H1 (cell line): ENCODE data around the gene KHDRBS1. TPM values are rescaled to one million over a fixed set of nuclear protein-coding genes. Genes with fewer than 3 reads are reported as not detected.

Experiments
- CTCF ChIA-PET: fragments of 300-600 bp; sonication (Branson Sonifier 250); formaldehyde crosslinking; loops from one replicate; lab custom pipeline; 2021; ENCODE audit not compliant: partially characterized antibody; lab: Charles Lee
- POLR2A ChIA-PET: fragments of 300-600 bp; sonication (Branson Sonifier 250); formaldehyde crosslinking; loops from one replicate; lab custom pipeline; 2021; ENCODE audit warnings: inconsistent platforms; ENCODE audit not compliant: partially characterized antibody; lab: Charles Lee
- DNase-seq, 2 experiments: peaks; one replicate each; pipeline versions ENCODE4 v3.0.0 to v3.0.0-alpha.2; 2010 to 2022; ENCODE audit warnings: low spot score in 2 of 2, low read depth in 1 of 2, mixed read lengths in 1 of 2
- FAIRE-seq: peaks from 2 replicates; lab custom pipeline; 2011; peaks lifted over from hg19 to GRCh38; lab: Jason Lieb, UNC
- H2AFZ ChIP-seq: 2 replicates; pipeline ENCODE4 v1.8.1; 2012; ENCODE audit warnings: low read length, inconsistent platforms
- H2AK5ac ChIP-seq: 2 replicates; pipeline ENCODE4 v1.6.1; 2013; ENCODE audit warnings: low read depth, low read length
- H2BK120ac ChIP-seq: replicated peaks from 2 replicates; pipeline ENCODE3; 2013; ENCODE audit warnings: low read depth, low read length, inconsistent platforms
- H2BK12ac ChIP-seq: 2 replicates; pipeline ENCODE4 v1.6.1; 2013; ENCODE audit warnings: low read depth, low read length
- H2BK15ac ChIP-seq: 2 replicates; pipeline ENCODE4 v1.6.1; 2013; ENCODE audit warnings: low read length
- H2BK20ac ChIP-seq: 2 replicates; pipeline ENCODE4 v1.6.1; 2013; ENCODE audit warnings: low read length
- H2BK5ac ChIP-seq: 2 replicates; pipeline ENCODE4 v1.6.1; 2013; ENCODE audit warnings: low read depth, low read length
- H3K14ac ChIP-seq: 2 replicates; pipeline ENCODE4 v1.6.1; 2013; ENCODE audit warnings: inconsistent platforms; ENCODE audit not compliant: insufficient read length
- H3K18ac ChIP-seq: 2 replicates; pipeline ENCODE4 v1.6.1; 2013; ENCODE audit warnings: low read length; ENCODE audit errors: extremely low read depth
- H3K23ac ChIP-seq: 2 replicates; pipeline ENCODE4 v1.6.1; 2013; ENCODE audit warnings: inconsistent platforms; ENCODE audit not compliant: insufficient read length
- H3K23me2 ChIP-seq: 2 replicates; pipeline ENCODE4 v1.6.1; 2013; ENCODE audit warnings: low read depth, low read length
- H3K27ac ChIP-seq: 2 replicates; pipeline ENCODE4 v1.6.1; 2011; ENCODE audit warnings: low read depth, low read length, inconsistent platforms
- H3K27me3 ChIP-seq, 4 experiments: replicated peaks in 1 of 4; 1 replicate in 1 of 4; 2 replicates in 3 of 4; pipeline versions ENCODE4 v1.6.1 to v1.8.1; 2011 to 2013; ENCODE audit warnings: low read length in 3 of 4, mild to moderate bottlenecking in 3 of 4, inconsistent platforms in 2 of 4, mixed read lengths in 2 of 4, moderate library complexity in 1 of 4; ENCODE audit not compliant: control insufficient read depth in 3 of 4, insufficient read depth in 3 of 4; ENCODE audit errors: extremely low read depth in 1 of 4
- H3K36me3 ChIP-seq, 4 experiments: 2 replicates each; pipeline versions ENCODE4 v1.6.1 to v1.8.1; 2011 to 2013; ENCODE audit warnings: mild to moderate bottlenecking in 4 of 4, low read length in 3 of 4, moderate library complexity in 2 of 4, control low read depth in 1 of 4, inconsistent platforms in 1 of 4; ENCODE audit not compliant: insufficient read depth in 4 of 4, control insufficient read depth in 2 of 4
- H3K4ac ChIP-seq: replicated peaks from 2 replicates; pipeline ENCODE3; 2013; ENCODE audit warnings: low read length, low read depth, mixed read lengths, inconsistent platforms; ENCODE audit not compliant: insufficient read length
- H3K4me1 ChIP-seq, 4 experiments: replicated peaks in 1 of 4; 1 replicate in 1 of 4; 2 replicates in 3 of 4; pipeline versions ENCODE4 v1.6.1 to v1.8.1; 2011 to 2013; ENCODE audit warnings: low read length in 3 of 4, inconsistent platforms in 2 of 4, mixed read lengths in 1 of 4; ENCODE audit not compliant: insufficient read depth in 4 of 4, control insufficient read depth in 3 of 4
- H3K4me2 ChIP-seq, 2 experiments: 2 replicates each; pipeline versions ENCODE4 v1.6.1 to v1.8.1; 2011 to 2013; ENCODE audit warnings: low read depth in 2 of 2, low read length in 2 of 2, control low read depth in 1 of 2, inconsistent platforms in 1 of 2, mild to moderate bottlenecking in 1 of 2; ENCODE audit not compliant: insufficient read depth in 1 of 2
- H3K4me3 ChIP-seq, 4 experiments: fragments of 200-600, 300-600 bp in 1 of 4; sonication (generic), shearing (Covaris generic), sonication (Bioruptor Twin) in 1 of 4; 2 replicates each; pipeline versions ENCODE4 v1.5.1 to v1.8.1; 2011 to 2016; ENCODE audit warnings: low read length in 4 of 4, low read depth in 3 of 4, control low read depth in 2 of 4, inconsistent platforms in 2 of 4, mild to moderate bottlenecking in 2 of 4, mixed read lengths in 1 of 4, moderate library complexity in 1 of 4; ENCODE audit not compliant: insufficient read depth in 2 of 4; ENCODE audit errors: extremely low read depth in 1 of 4
- H3K56ac ChIP-seq: replicated peaks from 2 replicates; pipeline ENCODE3; 2013; ENCODE audit warnings: low read depth, mild to moderate bottlenecking, mixed read lengths, low read length, inconsistent platforms; ENCODE audit not compliant: insufficient read length
- H3K79me1 ChIP-seq: 2 replicates; pipeline ENCODE4 v1.6.1; 2013; ENCODE audit warnings: low read depth, low read length, control low read depth
- H3K79me2 ChIP-seq, 2 experiments: 2 replicates each; pipeline versions ENCODE4 v1.6.1 to v1.8.1; 2012 to 2013; ENCODE audit warnings: low read length in 2 of 2, mild to moderate bottlenecking in 2 of 2, inconsistent platforms in 1 of 2; ENCODE audit not compliant: insufficient read depth in 2 of 2, control insufficient read depth in 1 of 2
- H3K9ac ChIP-seq, 4 experiments: replicated peaks in 1 of 4; 1 replicate in 1 of 4; 2 replicates in 3 of 4; pipeline versions ENCODE4 v1.6.1 to v1.8.1; 2011 to 2013; ENCODE audit warnings: low read depth in 3 of 4, low read length in 3 of 4, control low read depth in 2 of 4, mild to moderate bottlenecking in 2 of 4, moderate library complexity in 2 of 4, inconsistent platforms in 1 of 4; ENCODE audit errors: extremely low read depth in 1 of 4
- H3K9me3 ChIP-seq, 2 experiments: 2 replicates each; pipeline versions ENCODE4 v1.6.1 to v1.8.1; 2012 to 2013; ENCODE audit warnings: mild to moderate bottlenecking in 2 of 2, moderate library complexity in 2 of 2, control low read depth in 1 of 2, inconsistent platforms in 1 of 2, low read depth in 1 of 2, low read length in 1 of 2, mixed read lengths in 1 of 2; ENCODE audit not compliant: insufficient read depth in 2 of 2
- H4K20me1 ChIP-seq, 2 experiments: replicated peaks in 1 of 2; 2 replicates each; pipeline versions ENCODE3 to v1.8.1; 2011 to 2013; ENCODE audit warnings: inconsistent platforms in 2 of 2, low read length in 2 of 2, mild to moderate bottlenecking in 1 of 2; ENCODE audit not compliant: insufficient read depth in 2 of 2, control insufficient read depth in 1 of 2
- H4K5ac ChIP-seq: 2 replicates; pipeline ENCODE4 v1.6.1; 2013; ENCODE audit warnings: low read length, low read depth, mixed read lengths, inconsistent platforms; ENCODE audit not compliant: insufficient read length
- H4K8ac ChIP-seq: 2 replicates; pipeline ENCODE4 v1.8.0; 2013; ENCODE audit warnings: mild to moderate bottlenecking, moderate library complexity, low read length, inconsistent platforms; ENCODE audit not compliant: insufficient read depth; ENCODE audit errors: extremely low read depth
- H4K91ac ChIP-seq: replicated peaks from 2 replicates; pipeline ENCODE3; 2013; ENCODE audit warnings: low read length, mixed read lengths, inconsistent platforms; ENCODE audit not compliant: insufficient read length
- FOSL1 ChIP-seq: IDR thresholded peaks from 2 replicates; pipeline ENCODE4 v1.6.1; 2011; ENCODE audit warnings: mild to moderate bottlenecking, low read depth, low read length, moderate library complexity; ENCODE audit not compliant: insufficient read depth
- HDAC6 ChIP-seq: IDR thresholded peaks from one replicate; pipeline ENCODE4 v1.7.1; 2012; ENCODE audit warnings: low read depth, mild to moderate bottlenecking, inconsistent platforms, low read length, moderate library complexity
- NRF1 ChIP-seq: IDR thresholded peaks from 2 replicates; pipeline ENCODE4 v1.6.1; 2011; ENCODE audit warnings: mild to moderate bottlenecking, low read depth, low read length, improper control_type of control experiment
- PHF8 ChIP-seq: fragments of 200-600 bp; sonication (generic); conservative IDR thresholded peaks from 2 replicates; pipeline ENCODE4 v1.7.1; 2012; ENCODE audit warnings: low read depth, mild to moderate bottlenecking, inconsistent platforms, low read length, moderate library complexity
- POLR2AphosphoS5 ChIP-seq: IDR thresholded peaks from 2 replicates; pipeline ENCODE4 v1.6.1; 2011; ENCODE audit warnings: low read depth, low read length
- RBBP5 ChIP-seq: IDR thresholded peaks from 2 replicates; pipeline ENCODE4 v1.7.1; 2012; ENCODE audit warnings: low read depth, mild to moderate bottlenecking, inconsistent platforms, low read length, moderate library complexity, borderline replicate concordance
- RFX5 ChIP-seq: IDR thresholded peaks from 2 replicates; pipeline ENCODE4 v1.6.1; 2011; ENCODE audit warnings: low read depth, low read length, improper control_type of control experiment, borderline replicate concordance
- SIN3A ChIP-seq, 2 experiments: IDR thresholded peaks in 1 of 2; conservative IDR thresholded peaks in 1 of 2; 2 replicates each; pipeline ENCODE4 v1.6.1; 2011 to 2012; ENCODE audit warnings: low read length in 2 of 2, improper control_type of control experiment in 1 of 2, low read depth in 1 of 2, mild to moderate bottlenecking in 1 of 2
- SP4 ChIP-seq: IDR thresholded peaks from 2 replicates; pipeline ENCODE4 v1.6.1; 2012; ENCODE audit warnings: low read length, inconsistent platforms
- TEAD4 ChIP-seq: IDR thresholded peaks from 2 replicates; pipeline ENCODE4 v1.6.1; 2012; ENCODE audit warnings: low read depth, low read length, inconsistent platforms, mixed read lengths
- WGBS, 2 experiments: shearing (Covaris generic) in 1 of 2; methylation state at CpG; one replicate each; pipeline versions ENCODE4 v1.1.6 to v1.1.7; 2013 to 2015; ENCODE audit warnings: low lambda C conversion rate in 2 of 2, mixed read lengths in 2 of 2, inconsistent platforms in 1 of 2, low coverage in 1 of 2, missing lambda C conversion rate in 1 of 2; ENCODE audit not compliant: insufficient replicate concordance in 2 of 2, insufficient coverage in 1 of 2, insufficient read length in 1 of 2; ENCODE audit errors: extremely low coverage in 1 of 2, missing lambda C conversion rate in 1 of 2; 5-methylcytosine and 5-hydroxymethylcytosine counted together
- polyA plus RNA-seq, 7 experiments: library from polyadenylated mRNA; depleted of rRNA in 3 of 7; stranded (reverse) in 5 of 7; unstranded in 2 of 7; fragments of >200 nt in 5 of 7; fragments of 200-250 nt in 2 of 7; gene quantifications; 1 replicate in 5 of 7; 2 replicates in 1 of 7; 4 replicates in 1 of 7; pipeline versions ENCODE4 v1.2.1 to v1.2.3, GENCODE V29; 2011 to 2013; ENCODE audit warnings: missing spikeins in 2 of 7, mixed read lengths in 2 of 7
- total RNA-seq: library from RNA; stranded (reverse); fragmentation: NEBNext Ultra II Directional; extraction: Animal tissue kit (Norgen Biotek cat#: 25700); gene quantifications from 2 replicates; pipeline ENCODE4 v1.2.1, GENCODE V29; 2021
- TF ChIP-seq, protein P1 (sequence below), 3 experiments: IDR thresholded peaks; 1 replicate in 2 of 3; 2 replicates in 1 of 3; pipeline versions ENCODE4 v1.5.1 to v1.6.1; 2011; ENCODE audit warnings: low read length in 3 of 3, mild to moderate bottlenecking in 3 of 3, inconsistent platforms in 2 of 3, low read depth in 1 of 3, moderate library complexity in 1 of 3; ENCODE audit not compliant: insufficient read depth in 1 of 3; ENCODE audit errors: control extremely low read depth in 1 of 3

Gene KHDRBS1
- total and polyA plus RNA-seq, 2 of the 8 experiments (the other 6 are each of a cell fraction or from before 2014, with no cell fraction given), result 53.8 to 284 TPM

DNA sequence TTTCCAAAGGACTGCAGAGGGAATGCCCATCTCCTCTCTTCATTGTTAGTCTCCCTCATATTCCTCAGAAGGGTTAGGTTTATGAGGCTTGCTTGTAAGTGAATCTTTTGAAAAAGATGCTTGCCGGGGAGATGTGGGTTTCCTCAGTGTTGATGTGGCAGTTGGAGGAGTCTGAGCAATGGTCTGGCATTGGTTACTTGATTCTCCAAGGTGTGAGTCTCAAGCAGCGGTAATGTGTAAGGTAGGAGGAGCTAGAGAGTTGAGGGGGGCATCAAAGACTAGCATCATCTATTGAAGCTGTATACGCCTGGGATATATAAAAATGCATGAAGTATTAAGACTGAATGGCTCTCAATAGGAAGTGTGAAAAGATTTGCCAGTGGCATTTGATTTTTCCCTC is 21.5 kb downstream of the KHDRBS1 start:
- DNase-seq (no peak), FAIRE-seq (no peak)
- Histone ChIP-seq H2BK20ac (no peak overlapping the region), H3K36me3 (peaks cover 36 to 83% (median 55%) of the 10 kb centered on the region in 4 experiments), H2BK15ac (no peak overlapping the region), H2AFZ (no peak overlapping the region), H3K9me3 (no peaks in the 10 kb centered on the region), H4K5ac (no peak overlapping the region), H3K79me1 (peaks cover 7% of the 10 kb centered on the region), H3K27ac (no peak overlapping the region), H3K18ac (no peak overlapping the region), H4K20me1 (peaks cover 14 to 30% of the 10 kb centered on the region in 2 experiments), H3K14ac (no peak overlapping the region), H3K9ac (no peak overlapping the region), H2BK5ac (no peak overlapping the region), H4K91ac (no peak overlapping the region), H2BK120ac (no peak overlapping the region), H3K79me2 (peaks cover 0 to 72% of the 10 kb centered on the region in 2 experiments; a peak in 2 of 4 replicates), H3K4ac (no peak overlapping the region), H3K56ac (no peak overlapping the region), H3K4me3 (no peak overlapping the region), H4K8ac (no peak overlapping the region), H2BK12ac (no peak overlapping the region), H3K23me2 (no peaks in the 10 kb centered on the region), H2AK5ac (no peak overlapping the region), H3K4me1 (no peaks in the 10 kb centered on the region), H3K4me2 (no peak overlapping the region), H3K23ac (no peak overlapping the region), H3K27me3 (no peaks in the 10 kb centered on the region)
- 84% methylated on average over 3 of the region's 3 CpGs; no CpG with 5 or more reads in 1 of the 2 experiments for WGBS, 2 experiments
- ChIA-PET POLR2A (interaction anchor here (0.7 to 2.7 kb wide), 6 partner anchors 9 to 25 kb away, joined by 3 to 10 read pairs (median 4); no protein-coding TSS in a partner anchor), CTCF (interaction anchor here (0.9 to 3.1 kb wide), 7 partner anchors 9 to 70 kb away, joined by 3 to 8 read pairs (median 4); no protein-coding TSS in a partner anchor)
- no peak for TF ChIP-seq RFX5
- no peak for TF ChIP-seq SP4
- TF ChIP-seq, protein P1, sequence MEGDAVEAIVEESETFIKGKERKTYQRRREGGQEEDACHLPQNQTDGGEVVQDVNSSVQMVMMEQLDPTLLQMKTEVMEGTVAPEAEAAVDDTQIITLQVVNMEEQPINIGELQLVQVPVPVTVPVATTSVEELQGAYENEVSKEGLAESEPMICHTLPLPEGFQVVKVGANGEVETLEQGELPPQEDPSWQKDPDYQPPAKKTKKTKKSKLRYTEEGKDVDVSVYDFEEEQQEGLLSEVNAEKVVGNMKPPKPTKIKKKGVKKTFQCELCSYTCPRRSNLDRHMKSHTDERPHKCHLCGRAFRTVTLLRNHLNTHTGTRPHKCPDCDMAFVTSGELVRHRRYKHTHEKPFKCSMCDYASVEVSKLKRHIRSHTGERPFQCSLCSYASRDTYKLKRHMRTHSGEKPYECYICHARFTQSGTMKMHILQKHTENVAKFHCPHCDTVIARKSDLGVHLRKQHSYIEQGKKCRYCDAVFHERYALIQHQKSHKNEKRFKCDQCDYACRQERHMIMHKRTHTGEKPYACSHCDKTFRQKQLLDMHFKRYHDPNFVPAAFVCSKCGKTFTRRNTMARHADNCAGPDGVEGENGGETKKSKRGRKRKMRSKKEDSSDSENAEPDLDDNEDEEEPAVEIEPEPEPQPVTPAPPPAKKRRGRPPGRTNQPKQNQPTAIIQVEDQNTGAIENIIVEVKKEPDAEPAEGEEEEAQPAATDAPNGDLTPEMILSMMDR (IDR thresholded peaks at IDR 0.05; ENCODE audit: control extremely low read depth in 1 of 3, insufficient read depth in 1 of 3, low read depth in 1 of 3, low read length in 3 of 3), result no peak
- TF ChIP-seq NRF1, result no peak
- no peak for TF ChIP-seq SIN3A (conservative IDR thresholded peaks at IDR 0.05 in 1 of 2, IDR thresholded peaks at IDR 0.05 in 1 of 2; ENCODE audit: low read depth in 1 of 2, low read length in 2 of 2)
- TF ChIP-seq TEAD4, result no peak
- TF ChIP-seq RBBP5, result no peak
- no peak for TF ChIP-seq PHF8
- no peak for TF ChIP-seq HDAC6
- no peak for TF ChIP-seq POLR2AphosphoS5
- no peak for TF ChIP-seq FOSL1
